HFF-Myc (cell line): ENCODE results near the gene ANKRD33B.

Source experiments
- DNase-seq: peaks from one replicate; pipeline ENCODE4 v3.0.0-alpha.2; 2011; ENCODE audit warnings: low read depth; ENCODE audit errors: extremely low read depth
- H3K4me3 ChIP-seq: replicated peaks from 2 replicates; pipeline ENCODE4 v1.5.1; 2011; ENCODE audit warnings: low read depth, mild to moderate bottlenecking, control low read depth, low read length
- CTCF ChIP-seq: IDR thresholded peaks from 2 replicates; pipeline ENCODE4 v1.5.1; 2012; ENCODE audit warnings: mild to moderate bottlenecking, low read depth, low read length, control low read depth; ENCODE audit errors: missing control alignments

Gene ANKRD33B

GRCh38 chr5:10585518-10585915, 21.6 kb downstream of the ANKRD33B start:
- no peak for DNase-seq
- no peak overlapping the region for H3K4me3 ChIP-seq
- no peak for TF ChIP-seq CTCF

GRCh38 chr5:10586008-10586407, 22.1 kb downstream of the ANKRD33B start:
- H3K4me3 ChIP-seq = no peak overlapping the region
- no peak for TF ChIP-seq CTCF
- no peak for DNase-seq

GRCh38 chr5:10586555-10586954, 22.7 kb downstream of the ANKRD33B start:
- TF ChIP-seq CTCF = no peak
- DNase-seq = no peak
- H3K4me3 ChIP-seq = no peak overlapping the region

- TF ChIP-seq CTCF = no peak
- no peak for DNase-seq
- H3K4me3 ChIP-seq = no peak overlapping the region
Observed at GRCh38 chr5:10588109-10588775, 24.4 kb downstream of the ANKRD33B start.

GRCh38 chr5:10588779-10589447, 25.0 kb downstream of the ANKRD33B start:
- no peak overlapping the region for H3K4me3 ChIP-seq
- no peak for TF ChIP-seq CTCF
- no peak for DNase-seq

- H3K4me3 ChIP-seq = no peak overlapping the region
- DNase-seq = no peak
- no peak for TF ChIP-seq CTCF
Observed at GRCh38 chr5:10590226-10590999, 26.5 kb downstream of the ANKRD33B start.
